Measurements from ENCODE around the gene NODAL. TPM values are rescaled to one million over a fixed set of nuclear protein-coding genes. Genes with fewer than 3 reads are reported as not detected.

Gene NODAL
- total RNA-seq, 1 experiment from 2014 or later: not detected

- no peak for DNase-seq (ENCODE audit: low spot score)
These were observed 7.8 kb downstream of the NODAL start for GRCh38 chr10:70433581-70434280.

GRCh38 chr10:70432561-70433263 lies 8.8 kb downstream of the NODAL start:
- DNase-seq (ENCODE audit: low spot score): no peak

- DNase-seq (ENCODE audit: low spot score): no peak
These were observed 9.4 kb downstream of the NODAL start for GRCh38 chr10:70432101-70432500.

DNA sequence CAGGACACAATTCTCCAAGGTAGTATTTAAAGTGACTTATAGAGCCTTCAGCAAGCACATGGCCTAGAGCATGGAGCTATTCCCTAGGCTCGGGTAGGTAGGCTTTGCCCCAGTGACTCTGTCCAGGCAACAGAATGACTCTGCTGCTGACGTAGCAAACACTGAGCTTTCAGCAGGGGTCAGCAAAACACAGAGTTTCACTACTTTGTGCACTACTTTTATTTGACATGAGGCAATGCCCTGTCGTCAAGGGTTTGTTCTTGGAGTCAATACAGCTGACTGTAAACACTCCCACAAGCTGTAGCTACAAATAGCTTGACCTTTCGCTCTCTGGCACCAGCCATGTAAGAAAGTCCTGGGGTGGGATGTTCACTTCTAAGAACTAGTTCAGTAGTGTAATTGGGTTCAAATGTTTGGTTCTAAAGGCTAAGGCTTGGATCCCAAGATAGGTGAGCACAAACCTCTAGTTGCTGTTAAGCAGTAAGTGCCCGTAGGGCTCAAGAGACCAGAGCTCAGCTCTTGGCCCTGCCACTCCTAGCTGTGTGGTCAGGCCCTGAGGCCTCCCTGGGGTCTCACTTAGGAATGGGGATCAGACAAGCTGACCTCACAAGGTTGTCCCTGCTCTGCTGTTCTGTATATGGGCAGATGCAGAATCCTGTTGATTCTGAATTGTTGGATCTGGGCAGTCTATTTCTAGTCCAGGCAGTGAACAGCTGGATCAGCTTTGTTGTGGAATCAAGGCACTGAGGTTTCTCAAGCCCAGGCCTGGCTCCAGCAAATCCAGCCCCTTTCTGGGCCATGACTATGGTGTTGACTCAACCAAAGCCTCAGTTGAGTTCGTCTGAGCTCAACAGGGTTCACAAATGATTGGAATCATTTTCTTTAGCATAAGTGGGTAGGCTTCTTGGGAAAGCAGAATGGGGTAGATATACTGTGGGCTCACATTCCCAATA lies 10.7 kb downstream of the NODAL start:
- DNase-seq (ENCODE audit: low spot score): peak; percentile 25

GRCh38 chr10:70426823-70427222 lies 14.7 kb downstream of the NODAL start:
- no peak for DNase-seq (ENCODE audit: low spot score)

GRCh38 chr10:70425096-70425495 lies 16.4 kb downstream of the NODAL start:
- DNase-seq (ENCODE audit: low spot score): no peak

DNA sequence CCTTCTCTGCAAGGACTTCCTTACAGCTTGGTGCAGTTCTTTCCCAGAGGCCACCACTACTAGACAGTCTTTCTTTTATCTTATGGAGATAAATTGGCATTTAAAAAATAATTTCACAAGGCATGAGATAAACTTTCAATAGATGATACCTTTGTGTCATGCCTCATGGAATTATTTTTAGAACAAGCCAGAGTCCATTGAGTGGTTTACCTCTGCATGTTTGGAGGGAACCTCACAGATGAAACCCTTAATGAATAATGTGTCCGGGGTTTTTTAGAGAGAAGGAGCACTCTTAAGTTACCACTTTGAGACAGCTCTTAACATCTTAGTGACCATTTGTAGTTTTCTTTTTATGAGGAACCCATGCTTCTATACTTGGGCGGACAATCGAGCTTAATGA lies 17.2 kb downstream of the NODAL start:
- no peak for DNase-seq (ENCODE audit: low spot score)

GRCh38 chr10:70418713-70419112 lies 22.8 kb downstream of the NODAL start:
- no peak for DNase-seq (ENCODE audit: low spot score)

DNA sequence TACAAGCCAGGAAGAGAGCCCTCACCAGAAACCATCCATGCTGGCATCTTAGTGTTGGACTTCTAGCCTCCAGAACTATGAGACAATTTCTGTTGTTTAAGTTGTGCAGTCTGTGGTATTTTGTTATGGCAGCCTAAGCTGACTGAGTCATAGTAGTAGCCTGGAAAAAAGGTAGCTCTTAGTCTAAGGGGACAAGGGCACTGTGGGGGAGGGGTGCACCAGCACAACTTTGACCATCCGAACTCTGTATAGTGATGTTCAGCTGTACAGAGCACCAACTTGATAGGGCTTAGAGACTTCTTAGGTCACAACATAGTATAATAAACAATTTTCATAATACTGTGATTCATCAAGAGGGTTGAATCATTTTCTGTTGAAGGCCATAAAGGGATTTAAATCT lies 23.3 kb downstream of the NODAL start:
- DNase-seq (ENCODE audit: low spot score): no peak

- no peak for DNase-seq (ENCODE audit: low spot score)
These were observed 23.9 kb downstream of the NODAL start for GRCh38 chr10:70417568-70417967.

- DNase-seq (ENCODE audit: low spot score): no peak
These were observed 29.1 kb downstream of the NODAL start for GRCh38 chr10:70412356-70412755.

- DNase-seq (ENCODE audit: low spot score): no peak
These were observed 30.9 kb downstream of the NODAL start for GRCh38 chr10:70410608-70411007.

- DNase-seq (ENCODE audit: low spot score): no peak
These were observed 31.7 kb downstream of the NODAL start for GRCh38 chr10:70409772-70410171.

- DNase-seq (ENCODE audit: low spot score): peak; percentile 78
These were observed 36.2 kb downstream of the NODAL start for GRCh38 chr10:70405037-70405824.

DNA sequence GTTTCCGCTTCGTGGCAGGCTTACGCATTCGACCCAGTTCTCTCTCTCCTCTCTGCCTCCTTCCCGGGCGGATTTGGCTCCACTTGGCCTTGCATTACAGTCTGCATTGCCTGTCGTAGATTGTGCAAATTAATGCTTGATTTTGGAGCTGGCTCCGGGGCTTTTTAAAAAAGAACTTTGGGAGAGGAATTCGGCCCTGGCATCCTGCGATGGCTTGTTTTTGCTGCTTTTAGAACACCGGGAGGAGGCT lies 36.8 kb downstream of the NODAL start:
- DNase-seq (ENCODE audit: low spot score): no peak

GRCh38 chr10:70404036-70404786 lies 37.3 kb downstream of the NODAL start, which contains the start of gene EIF4EBP2:
EIF4EBP2 (plus strand) TSS chr10:70404145; CDS start chr10:70404402, 257 bp downstream.
- peak; percentile 97 for DNase-seq (ENCODE audit: low spot score)

DNA sequence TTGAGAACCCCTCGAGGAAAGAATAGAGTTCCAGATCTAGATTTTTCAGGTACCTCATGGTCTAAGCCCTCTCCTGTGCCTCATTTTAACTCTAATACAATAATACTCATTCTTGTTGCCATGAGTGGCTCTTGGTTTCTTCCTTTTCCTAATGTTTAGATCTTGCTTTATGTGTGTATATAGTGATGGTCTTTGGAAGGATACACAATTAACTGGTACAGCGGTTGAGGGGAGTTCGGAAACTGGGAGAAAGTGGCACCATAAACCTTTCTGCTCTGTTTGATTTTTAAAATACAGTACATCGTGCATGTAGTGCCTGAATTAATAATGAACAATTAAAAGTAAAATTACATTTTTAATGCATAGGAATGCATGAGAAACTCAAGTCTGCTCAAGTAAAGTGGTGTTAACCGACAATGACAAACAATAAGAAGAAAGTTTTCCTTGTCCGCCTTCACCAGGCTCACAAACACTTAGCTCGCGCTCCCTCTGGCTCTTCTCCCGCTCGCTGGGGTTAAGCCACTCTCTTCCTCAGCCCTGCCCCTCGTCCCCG lies 37.9 kb downstream of the NODAL start:
- DNase-seq (ENCODE audit: low spot score): no peak

GRCh38 chr10:70399177-70399576 lies 42.3 kb downstream of the NODAL start:
- no peak for DNase-seq (ENCODE audit: low spot score)

GRCh38 chr10:70396140-70396539 lies 45.3 kb downstream of the NODAL start:
- DNase-seq (ENCODE audit: low spot score): no peak

GRCh38 chr10:70391654-70392053 lies 49.8 kb downstream of the NODAL start:
- DNase-seq (ENCODE audit: low spot score): no peak
